DMS153 treated with DMSO at 0.1 percent for 48 hours (cell line): ENCODE measurements around the gene MT1B.
A peak's percentile ranks its signal among the peaks of the same experiment; 100 is the strongest.
"Not testable (repeated sequence)": the region's sequence is repeated elsewhere in the genome, so short reads cannot be mapped to it uniquely, and the experiment has no call there.

Experiments
- DNase-seq: peaks from one replicate; lab custom pipeline; 2025; ENCODE audit not compliant: unreplicated experiment; lab: John Stamatoyannopoulos, UW

MT1B gene

DNA sequence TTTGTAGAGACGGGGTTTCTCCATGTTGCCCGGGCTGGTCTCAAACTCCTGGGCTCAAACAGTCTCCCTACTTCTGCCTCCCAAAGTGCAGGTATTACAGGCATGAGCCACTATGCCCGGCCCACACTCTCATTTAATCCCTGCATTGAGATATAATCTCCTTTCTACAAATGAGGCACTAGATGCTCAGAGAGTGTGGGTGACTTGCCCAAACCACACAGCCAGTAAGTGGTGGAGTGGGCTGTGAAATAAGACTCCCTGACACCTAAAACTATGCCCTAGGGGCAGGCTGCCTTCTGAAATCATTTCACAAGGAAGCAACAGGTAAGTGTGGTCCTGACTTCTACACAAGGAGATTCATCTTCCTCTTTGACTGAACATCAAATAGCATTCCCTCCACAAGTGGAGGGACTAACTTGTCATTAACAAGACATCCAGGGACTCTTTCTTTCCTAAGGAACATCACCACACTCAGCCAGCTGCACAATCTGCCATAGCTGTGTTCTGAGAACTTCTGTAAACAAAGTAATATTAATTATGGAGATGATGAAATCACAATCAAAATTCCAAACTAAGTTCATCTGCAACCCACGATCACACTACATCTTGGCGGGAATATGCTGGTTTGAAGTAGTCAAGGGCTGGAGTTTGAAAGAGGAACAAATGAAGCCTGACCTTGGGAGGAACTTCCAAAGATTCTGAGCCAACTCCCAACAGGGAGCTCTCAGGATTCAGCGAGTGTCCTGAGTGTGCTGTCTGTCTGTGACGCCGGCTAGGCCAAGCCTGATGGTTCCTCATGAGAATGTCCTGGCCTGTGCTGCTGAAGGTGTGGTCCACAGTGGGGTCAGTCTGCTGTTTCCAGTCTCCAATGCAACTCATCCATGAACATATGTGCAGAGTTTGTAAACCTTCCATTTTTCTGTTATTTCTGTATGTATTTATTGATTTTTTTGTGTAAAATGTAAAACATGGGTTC is 13.9 kb downstream of the MT1B start:
- DNase-seq, result not testable (repeated sequence)

- DNase-seq, result peak; percentile 48
Measured at GRCh38 chr16:56667581-56668571, 16.2 kb downstream of the MT1B start, which contains the start of gene MT1G. Gene MT1G, minus strand, starts transcription at chr16:56668065. Its CDS starts 72 bp downstream, at chr16:56667993.

GRCh38 chr16:56669005-56669839 is 17.5 kb downstream of the MT1B start, which contains the start of gene MT1H:
Gene MT1H, plus strand, starts transcription at chr16:56669814. Its CDS starts 71 bp downstream, at chr16:56669885.
- no peak for DNase-seq

DNA sequence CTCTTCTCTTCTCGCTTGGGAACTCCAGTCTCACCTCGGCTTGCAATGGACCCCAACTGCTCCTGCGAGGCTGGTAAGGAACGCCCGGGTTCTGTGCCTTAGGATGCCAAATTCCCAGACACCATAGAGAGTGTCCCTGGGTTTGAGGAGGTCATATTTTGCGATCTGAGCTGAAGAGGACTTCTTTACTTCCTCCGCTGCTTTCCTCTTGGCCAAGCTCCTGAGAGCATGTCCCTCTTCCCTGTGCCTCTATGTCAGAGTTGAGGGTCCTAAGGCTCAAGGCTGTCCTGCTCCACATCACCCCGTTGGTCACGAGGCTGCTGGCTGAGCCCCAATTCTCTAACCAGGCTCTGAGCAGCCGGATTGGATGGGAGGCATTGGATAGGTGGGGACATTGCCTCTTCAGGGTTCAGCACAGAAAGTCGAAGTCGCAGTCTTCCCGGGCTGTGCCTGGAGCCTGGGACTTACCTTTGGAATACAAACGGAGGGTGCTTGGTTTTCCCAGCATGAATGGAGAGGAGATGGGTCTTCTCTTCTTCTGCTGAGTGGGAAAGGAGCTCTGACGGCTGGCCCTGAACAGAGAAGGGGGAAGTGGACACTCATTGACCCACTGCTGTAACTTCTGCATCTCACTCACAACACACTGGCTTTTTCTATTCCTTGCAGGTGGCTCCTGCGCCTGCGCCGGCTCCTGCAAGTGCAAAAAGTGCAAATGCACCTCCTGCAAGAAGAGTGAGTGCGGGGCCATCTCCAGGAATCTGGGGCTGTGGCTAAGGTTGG is 18.3 kb downstream of the MT1B start:
- DNase-seq, result no peak

- DNase-seq, result no peak
Measured at GRCh38 chr16:56670620-56670934, 18.9 kb downstream of the MT1B start.

GRCh38 chr16:56671691-56672090 is 20.0 kb downstream of the MT1B start:
- not testable (repeated sequence) for DNase-seq

- DNase-seq, result not testable (repeated sequence)
Measured at GRCh38 chr16:56672171-56672570, 20.5 kb downstream of the MT1B start.

DNA sequence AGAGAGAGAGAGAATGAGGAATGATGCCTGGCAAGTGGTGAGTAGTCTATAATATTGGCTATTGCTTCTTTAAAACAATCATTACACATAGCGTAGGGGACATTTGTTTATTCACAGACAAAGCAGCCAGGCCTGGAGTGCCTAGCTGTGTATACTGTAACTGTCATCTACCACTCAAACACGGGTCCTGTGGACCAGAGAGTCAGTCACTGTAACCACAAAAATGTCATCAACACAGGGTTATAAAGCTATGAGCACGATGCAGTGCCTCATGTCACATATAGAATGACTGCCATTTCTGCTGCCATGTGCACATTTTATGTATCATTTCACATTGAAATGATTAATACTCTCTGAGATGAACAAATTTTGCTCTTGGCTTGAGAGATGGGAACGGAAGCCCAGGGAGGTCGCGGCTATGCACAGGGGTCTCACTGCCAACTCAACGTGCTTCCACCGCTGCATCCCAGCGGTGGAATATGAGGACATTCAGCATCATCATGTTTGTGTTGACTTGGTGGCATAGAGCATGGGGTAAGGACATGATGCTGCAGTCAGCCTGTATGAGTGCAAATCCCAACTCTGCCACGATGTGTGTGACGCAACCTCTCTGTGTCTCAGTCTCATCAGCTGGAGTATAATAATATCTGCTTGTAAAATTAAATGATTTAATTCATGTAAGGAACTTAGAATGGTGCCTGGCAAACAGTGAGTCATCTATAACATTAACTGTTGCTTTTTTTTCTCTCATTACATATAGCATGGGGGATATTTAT is 21.3 kb downstream of the MT1B start:
- peak; percentile 10 for DNase-seq

DNA sequence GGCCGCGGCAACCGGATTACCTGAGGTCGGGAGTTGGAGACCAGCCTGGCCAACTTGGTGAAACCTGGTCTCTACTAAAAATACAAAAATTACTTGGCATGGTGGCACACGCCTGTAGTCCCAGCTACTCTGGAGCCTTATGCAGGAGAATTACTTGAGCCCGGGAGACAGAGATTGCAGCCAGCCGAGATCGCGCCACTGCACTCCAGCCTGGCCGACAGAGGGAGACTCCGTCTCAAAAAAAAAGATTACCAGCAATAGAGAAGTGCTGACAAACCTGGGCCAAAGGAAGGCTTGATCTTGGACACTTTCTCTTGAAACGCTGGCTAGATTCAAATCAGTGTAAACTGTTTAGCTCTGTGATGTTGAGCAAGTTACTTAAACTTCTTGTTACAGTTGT is 22.2 kb downstream of the MT1B start:
- DNase-seq, result no peak

DNA sequence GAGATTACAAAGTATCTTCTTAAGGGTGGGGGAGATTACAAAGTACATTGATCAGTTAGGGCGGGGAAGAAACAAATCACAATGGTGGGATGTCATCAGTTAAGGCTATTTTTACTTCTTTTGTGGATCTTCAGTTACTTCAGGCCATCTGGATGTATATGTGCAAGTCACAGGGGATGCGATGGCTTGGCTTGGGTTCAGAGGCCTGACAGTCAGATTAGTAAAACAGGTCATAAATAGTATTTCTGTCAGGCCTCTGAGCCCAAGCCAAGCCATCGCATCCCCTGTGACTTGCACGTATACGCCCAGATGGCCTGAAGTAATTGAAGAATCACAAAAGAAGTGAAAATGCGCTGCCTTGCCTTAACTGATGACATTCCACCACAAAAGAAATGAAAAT is 22.9 kb downstream of the MT1B start:
- not testable (repeated sequence) for DNase-seq

DNA sequence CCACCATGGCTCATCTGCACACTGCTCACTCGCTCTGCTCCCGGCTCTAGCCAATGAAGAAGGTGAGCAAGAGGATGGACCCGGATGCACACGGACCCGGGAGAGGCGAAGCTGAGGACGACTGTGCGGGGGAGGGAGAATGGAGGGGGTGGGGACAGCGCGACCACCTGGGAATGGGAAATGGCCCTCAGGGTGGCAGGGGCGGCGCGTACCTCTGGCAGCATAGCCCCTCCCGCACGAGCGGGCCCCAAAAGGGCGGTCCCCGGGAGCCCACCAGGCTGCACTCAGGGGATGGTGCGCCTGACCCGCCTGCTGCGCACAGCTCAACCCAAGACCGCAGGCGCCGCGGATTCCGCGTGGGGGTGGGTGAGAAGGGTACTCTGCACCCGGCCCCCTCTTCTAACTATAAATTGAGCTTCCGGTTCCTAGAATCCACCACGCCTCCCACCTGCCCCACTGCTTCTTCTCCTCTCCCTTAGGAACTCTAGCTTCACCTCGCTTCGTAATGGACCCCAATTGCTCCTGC is 24.1 kb downstream of the MT1B start:
- DNase-seq, result no peak

- DNase-seq, result no peak
Measured at GRCh38 chr16:56677474-56677873, 25.8 kb downstream of the MT1B start.

DNA sequence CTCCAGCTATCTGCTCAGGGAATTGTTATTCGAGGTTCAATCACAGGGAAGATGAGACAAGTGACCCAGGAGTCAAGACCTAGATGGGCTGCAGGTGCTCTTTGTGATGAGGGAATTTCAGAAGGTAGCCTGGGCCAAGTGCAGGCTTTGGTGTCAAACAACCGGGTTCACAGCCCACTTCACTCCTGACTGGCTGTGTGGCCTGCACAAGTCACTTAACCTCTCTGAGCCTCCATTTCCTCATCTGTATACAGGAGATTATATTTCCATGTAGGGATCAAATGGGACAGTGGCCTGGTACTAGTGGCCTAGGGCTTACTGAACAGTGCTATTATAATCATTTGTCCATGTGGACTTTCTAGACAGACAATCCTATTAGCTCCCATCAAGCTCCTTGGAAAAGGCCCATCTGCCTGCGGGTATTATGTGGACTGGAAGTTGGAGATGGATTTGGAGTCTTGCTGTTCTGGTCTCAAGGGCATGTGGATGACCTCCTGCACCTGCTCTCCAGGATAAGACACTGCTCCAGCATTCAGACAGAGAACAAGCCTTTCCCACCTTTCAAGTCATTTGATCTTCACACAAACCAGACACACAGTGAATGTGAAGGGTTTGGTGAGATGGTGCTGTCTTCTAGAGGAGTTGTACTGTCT is 27.5 kb downstream of the MT1B start:
- DNase-seq, result no peak

- DNase-seq, result no peak
Measured at GRCh38 chr16:56679818-56680217, 28.1 kb downstream of the MT1B start.

- peak; percentile 91 for DNase-seq
Measured at GRCh38 chr16:56681939-56682702, 30.4 kb downstream of the MT1B start, which contains the start of gene MT1X. Gene MT1X, plus strand, starts transcription at chr16:56682470. Its CDS starts 71 bp downstream, at chr16:56682541.

- DNase-seq, result no peak
Measured at GRCh38 chr16:56682703-56683397, 31.2 kb downstream of the MT1B start.
